Pulmonary artery endothelial cell (primary cell): ENCODE data around the gene FLT1. TPM values are rescaled to one million over a fixed set of nuclear protein-coding genes. Genes with fewer than 3 reads are reported as not detected.

Source experiments
- DNase-seq: peaks from one replicate; pipeline ENCODE4 v3.0.0-alpha.2; 2011; ENCODE audit warnings: low read depth, low spot score
- total RNA-seq: library from RNA; depleted of rRNA; stranded (reverse); fragments of >200 nt; gene quantifications from 2 replicates; pipeline ENCODE4 v1.2.3, GENCODE V29; 2014

Gene FLT1
- total RNA-seq, 1 donor from 2014 or later, result 110 TPM

GRCh38 chr13:28529836-28530235 lies 34.9 kb upstream of the FLT1 start:
- DNase-seq, result no peak

GRCh38 chr13:28528848-28529247 lies 33.9 kb upstream of the FLT1 start:
- DNase-seq, result no peak

- DNase-seq, result no peak
Observed at GRCh38 chr13:28528388-28528787, 33.5 kb upstream of the FLT1 start.

- DNase-seq, result no peak
Observed at GRCh38 chr13:28527629-28528028, 32.7 kb upstream of the FLT1 start.

- DNase-seq, result no peak
Observed at GRCh38 chr13:28526876-28527275, 31.9 kb upstream of the FLT1 start.

GRCh38 chr13:28522871-28523270 lies 27.9 kb upstream of the FLT1 start:
- no peak for DNase-seq

- no peak for DNase-seq
Observed at GRCh38 chr13:28513745-28514144, 18.8 kb upstream of the FLT1 start.

GRCh38 chr13:28510542-28510941 lies 15.6 kb upstream of the FLT1 start:
- no peak for DNase-seq

- DNase-seq, result no peak
Observed at GRCh38 chr13:28510066-28510465, 15.1 kb upstream of the FLT1 start.

GRCh38 chr13:28505543-28506135 lies 10.7 kb upstream of the FLT1 start:
- DNase-seq, result no peak

- DNase-seq, result no peak
Observed at GRCh38 chr13:28503182-28503967, 8.4 kb upstream of the FLT1 start.

- DNase-seq, result no peak
Observed at GRCh38 chr13:28501547-28501946, 6.6 kb upstream of the FLT1 start.

GRCh38 chr13:28499609-28500008 lies 4.7 kb upstream of the FLT1 start:
- DNase-seq, result no peak

- DNase-seq, result no peak
Observed at GRCh38 chr13:28498481-28499115, 3.7 kb upstream of the FLT1 start.

GRCh38 chr13:28497143-28497876 lies 2.4 kb upstream of the FLT1 start:
- DNase-seq, result no peak

GRCh38 chr13:28496188-28496564 lies 1.2 kb upstream of the FLT1 start:
- no peak for DNase-seq

- DNase-seq, result no peak
Observed at GRCh38 chr13:28495538-28496187, 735 bp upstream of the FLT1 start.

GRCh38 chr13:28494504-28494777 lies 487 bp downstream of the FLT1 start:
- no peak for DNase-seq

GRCh38 chr13:28493740-28494503 lies 1.0 kb downstream of the FLT1 start:
- no peak for DNase-seq

GRCh38 chr13:28492569-28493367 lies 2.2 kb downstream of the FLT1 start:
- no peak for DNase-seq
